ENCODE results near the gene CXCL11. TPM values are rescaled to one million over a fixed set of nuclear protein-coding genes. Genes with fewer than 3 reads are reported as not detected.
"Not testable (repeated sequence)": the region's sequence is repeated elsewhere in the genome, so short reads cannot be mapped to it uniquely, and the experiment has no call there.

CXCL11 gene
- total RNA-seq, 1 donor from 2014 or later = not detected

GRCh38 chr4:76009311-76009710, 26.6 kb downstream of the CXCL11 start:
- DNase-seq (ENCODE audit: missing footprints) (no peak), ATAC-seq (no peak)
- intact Hi-C loops (cut with DNase I) = no loop called here

- DNase-seq (ENCODE audit: missing footprints) = no peak
- ATAC-seq = no peak
- intact Hi-C loops (cut with DNase I) = no loop called here
Observed at GRCh38 chr4:76007089-76007862, 28.6 kb downstream of the CXCL11 start, which contains the start of gene CXCL9. CXCL9 (minus strand) TSS chr4:76007509; CDS start chr4:76007449, 60 bp downstream.

GRCh38 chr4:76003620-76004019, 32.2 kb downstream of the CXCL11 start:
- ATAC-seq (no peak), DNase-seq (ENCODE audit: missing footprints) (no peak)
- intact Hi-C loops (cut with DNase I) = no loop called here

GRCh38 chr4:76003035-76003434, 32.8 kb downstream of the CXCL11 start:
- DNase-seq (ENCODE audit: missing footprints) (no peak), ATAC-seq (peak; percentile 86)
- intact Hi-C loops (cut with DNase I) = no loop called here

GRCh38 chr4:76002176-76002575, 33.7 kb downstream of the CXCL11 start:
- DNase-seq (ENCODE audit: missing footprints) (no peak), ATAC-seq (peak; percentile 48)
- intact Hi-C loops (cut with DNase I) = no loop called here

DNA sequence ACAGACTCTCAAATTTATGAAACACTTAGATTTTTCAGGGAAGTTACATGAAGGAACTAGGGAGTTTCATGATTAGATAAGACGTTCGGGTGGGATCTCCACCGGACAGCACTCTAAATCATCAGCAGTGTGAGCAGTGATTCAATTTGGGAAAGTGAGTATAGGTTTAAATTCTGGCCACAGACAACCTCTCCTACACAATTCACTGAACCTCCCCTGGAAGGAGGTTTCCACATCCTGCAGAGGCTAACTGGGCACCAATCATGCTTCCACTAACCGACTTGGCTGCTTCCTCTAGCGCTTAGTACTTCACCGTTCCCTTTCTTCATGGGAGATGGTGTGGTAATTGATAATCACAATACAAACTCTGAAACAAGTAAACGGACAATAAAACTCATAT, 34.2 kb downstream of the CXCL11 start:
- DNase-seq (ENCODE audit: missing footprints) = no peak
- ATAC-seq = no peak
- intact Hi-C loops (cut with DNase I) = no loop called here

DNA sequence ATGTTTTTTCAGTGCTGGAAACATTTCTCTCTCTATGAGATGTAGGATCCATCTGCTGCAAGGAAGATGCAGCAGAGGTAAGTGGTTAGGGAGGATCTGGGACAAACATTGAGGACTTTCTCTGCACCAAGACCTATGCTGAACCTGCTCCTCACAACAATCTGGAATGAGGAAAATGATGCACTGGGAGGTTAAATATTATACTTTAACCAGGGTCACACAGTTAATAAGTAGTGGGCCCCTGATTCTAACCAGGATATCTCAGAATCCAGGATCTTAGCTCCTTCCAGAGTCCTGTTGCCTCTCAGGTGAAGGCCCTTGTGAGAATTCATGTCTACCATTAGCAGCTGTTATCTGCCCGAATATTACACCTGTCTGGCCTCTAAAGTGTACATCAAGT, 35.6 kb downstream of the CXCL11 start:
- intact Hi-C loops (cut with DNase I) = no loop called here
- ATAC-seq = no peak
- DNase-seq (ENCODE audit: missing footprints) = no peak

DNA sequence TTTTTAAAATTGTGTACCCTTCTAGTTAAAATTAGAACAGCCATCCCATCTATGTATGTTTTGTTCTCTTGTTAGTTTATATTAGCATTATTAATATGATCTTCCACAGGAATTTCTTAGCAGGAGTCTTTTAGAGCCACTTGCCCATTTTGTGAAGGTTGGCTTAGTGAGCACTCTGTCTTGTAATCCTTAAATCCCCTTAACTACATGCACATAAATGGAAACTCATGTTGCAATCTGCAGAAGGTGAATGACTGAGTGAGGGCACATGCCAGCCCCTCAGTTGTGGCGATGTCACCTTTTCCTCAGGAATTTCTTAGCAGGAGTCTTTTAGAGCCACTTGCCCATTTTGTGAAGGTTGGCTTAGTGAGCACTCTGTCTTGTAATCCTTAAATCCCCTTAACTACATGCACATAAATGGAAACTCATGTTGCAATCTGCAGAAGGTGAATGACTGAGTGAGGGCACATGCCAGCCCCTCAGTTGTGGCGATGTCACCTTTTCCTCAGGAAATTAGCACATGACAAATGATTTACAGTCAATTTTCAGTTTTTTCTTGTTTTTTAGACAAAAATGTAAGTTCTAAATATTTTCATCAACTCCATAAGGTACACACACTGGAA, 37.2 kb downstream of the CXCL11 start:
- intact Hi-C loops (cut with DNase I); DNase-seq (ENCODE audit: missing footprints); ATAC-seq: not testable (repeated sequence)

DNA sequence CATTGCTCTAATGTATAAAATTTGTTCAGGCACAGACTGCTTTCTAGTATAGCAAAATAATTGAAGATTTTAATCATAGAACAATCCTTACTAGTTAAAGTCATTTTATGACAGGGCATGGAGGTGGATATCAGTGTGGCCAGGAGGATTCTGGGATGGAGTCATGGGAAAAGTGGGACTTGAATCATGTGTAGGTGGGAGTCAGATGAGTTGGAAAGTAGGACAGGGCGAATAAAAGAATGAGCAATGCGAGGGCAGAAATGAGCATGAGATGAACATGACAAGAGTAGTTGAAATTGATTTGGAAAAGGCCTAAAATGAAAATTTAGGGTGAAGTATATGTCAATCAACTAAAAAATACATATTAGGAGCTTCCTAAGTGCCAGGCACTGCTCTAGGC, 37.9 kb downstream of the CXCL11 start:
- ATAC-seq (no peak), DNase-seq (ENCODE audit: missing footprints) (no peak)
- intact Hi-C loops (cut with DNase I) = no loop called here

GRCh38 chr4:75997081-75997480, 38.8 kb downstream of the CXCL11 start:
- ATAC-seq (no peak), DNase-seq (ENCODE audit: missing footprints) (no peak)
- intact Hi-C loops (cut with DNase I) = no loop called here

- intact Hi-C loops (cut with DNase I) = loop anchor here (1.0 kb wide), 1 partner anchor 72 kb away; no protein-coding TSS in a partner anchor
- no peak for ATAC-seq
- no peak for DNase-seq (ENCODE audit: missing footprints)
Observed at GRCh38 chr4:75995727-75996126, 40.1 kb downstream of the CXCL11 start.

- intact Hi-C loops (cut with DNase I) = loop anchor here (5.0 kb wide), 1 partner anchor 95 kb away; no protein-coding TSS in a partner anchor
- DNase-seq (ENCODE audit: missing footprints) (no peak), ATAC-seq (no peak)
Observed at GRCh38 chr4:75992462-75992861, 43.4 kb downstream of the CXCL11 start.

GRCh38 chr4:75989846-75990528, 45.9 kb downstream of the CXCL11 start:
- intact Hi-C loops (cut with DNase I) = loop anchor here (5.0 kb wide), 1 partner anchor 97 kb away; no protein-coding TSS in a partner anchor
- DNase-seq (ENCODE audit: missing footprints) (no peak), ATAC-seq (no peak)

- intact Hi-C loops (cut with DNase I) = no loop called here
- DNase-seq (ENCODE audit: missing footprints) (no peak), ATAC-seq (no peak)
Observed at GRCh38 chr4:75985116-75985515, 50.8 kb downstream of the CXCL11 start.

Other genes starting within 250 kb of the CXCL11 start
- gene PPEF2, start 133.6 kb downstream of the CXCL11 start, total RNA-seq = not detected
- 9.1 TPM for gene NAAA, start 95.1 kb downstream of the CXCL11 start, total RNA-seq
- gene SDAD1, start 45.1 kb downstream of the CXCL11 start, total RNA-seq = 20.3 TPM
- gene CXCL9, start 28.6 kb downstream of the CXCL11 start, total RNA-seq = 0.35 TPM
- gene CXCL10, start 12.6 kb downstream of the CXCL11 start, total RNA-seq = not detected
- gene ART3, start 38.6 kb upstream of the CXCL11 start, total RNA-seq = 136 TPM
- 21.6 TPM for gene NUP54, start 112.3 kb upstream of the CXCL11 start, total RNA-seq
- gene SCARB2, start 177.8 kb upstream of the CXCL11 start, total RNA-seq = 102 TPM
- 2.4 TPM for gene FAM47E, start 215.7 kb upstream of the CXCL11 start, total RNA-seq